Epithelial cell of proximal tubule (primary cell): ENCODE results near the gene EPHB2. TPM values are rescaled to one million over a fixed set of nuclear protein-coding genes. Genes with fewer than 3 reads are reported as not detected.

ENCODE experiments used
- DNase-seq: peaks from one replicate; pipeline ENCODE4 v3.0.0-alpha.2; 2011; ENCODE audit warnings: low read depth
- H3K4me3 ChIP-seq: 2 replicates; pipeline ENCODE4 v1.5.1; 2011; ENCODE audit warnings: low read depth, mild to moderate bottlenecking, low read length
- total RNA-seq: library from RNA; depleted of rRNA; stranded (reverse); fragments of >200 nt; gene quantifications from 2 replicates; pipeline ENCODE4 v1.2.3, GENCODE V29; 2015
- TF ChIP-seq, protein P1 (sequence below): conservative IDR thresholded peaks from 2 replicates; pipeline ENCODE4 v1.5.1; 2012; ENCODE audit warnings: low read depth, mild to moderate bottlenecking, low read length

EPHB2 gene
- total RNA-seq, 1 donor from 2014 or later = 47.8 TPM

- TF ChIP-seq, protein P1, sequence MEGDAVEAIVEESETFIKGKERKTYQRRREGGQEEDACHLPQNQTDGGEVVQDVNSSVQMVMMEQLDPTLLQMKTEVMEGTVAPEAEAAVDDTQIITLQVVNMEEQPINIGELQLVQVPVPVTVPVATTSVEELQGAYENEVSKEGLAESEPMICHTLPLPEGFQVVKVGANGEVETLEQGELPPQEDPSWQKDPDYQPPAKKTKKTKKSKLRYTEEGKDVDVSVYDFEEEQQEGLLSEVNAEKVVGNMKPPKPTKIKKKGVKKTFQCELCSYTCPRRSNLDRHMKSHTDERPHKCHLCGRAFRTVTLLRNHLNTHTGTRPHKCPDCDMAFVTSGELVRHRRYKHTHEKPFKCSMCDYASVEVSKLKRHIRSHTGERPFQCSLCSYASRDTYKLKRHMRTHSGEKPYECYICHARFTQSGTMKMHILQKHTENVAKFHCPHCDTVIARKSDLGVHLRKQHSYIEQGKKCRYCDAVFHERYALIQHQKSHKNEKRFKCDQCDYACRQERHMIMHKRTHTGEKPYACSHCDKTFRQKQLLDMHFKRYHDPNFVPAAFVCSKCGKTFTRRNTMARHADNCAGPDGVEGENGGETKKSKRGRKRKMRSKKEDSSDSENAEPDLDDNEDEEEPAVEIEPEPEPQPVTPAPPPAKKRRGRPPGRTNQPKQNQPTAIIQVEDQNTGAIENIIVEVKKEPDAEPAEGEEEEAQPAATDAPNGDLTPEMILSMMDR = no peak
- DNase-seq = no peak
- no peak overlapping the region for H3K4me3 ChIP-seq
These were observed 19.4 kb upstream of the EPHB2 start for GRCh38 chr1:22691031-22691753.

- no peak for DNase-seq
- TF ChIP-seq, protein P1 = no peak
- no peak overlapping the region for H3K4me3 ChIP-seq
These were observed 16.5 kb upstream of the EPHB2 start for GRCh38 chr1:22694172-22694571.

DNA sequence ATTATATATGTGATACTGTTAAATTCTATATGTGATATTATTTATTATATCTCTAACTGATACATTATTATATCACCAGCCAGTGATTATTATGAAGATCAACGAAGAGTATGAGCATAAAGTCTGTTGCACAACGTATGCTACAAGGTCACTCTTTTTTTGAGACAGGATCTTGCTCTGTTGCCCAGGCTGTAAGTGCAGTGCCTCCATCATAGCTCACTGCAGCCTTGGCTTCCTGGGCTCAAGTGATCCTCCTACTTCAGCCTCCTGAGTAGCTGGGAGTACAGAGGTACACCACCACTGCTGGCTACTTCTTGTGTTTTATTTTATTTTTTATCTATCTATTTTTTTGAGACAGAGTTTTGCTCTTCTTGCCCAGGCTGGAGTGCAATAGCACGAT, 14.0 kb upstream of the EPHB2 start:
- TF ChIP-seq, protein P1 = no peak
- DNase-seq = no peak
- no peak overlapping the region for H3K4me3 ChIP-seq

GRCh38 chr1:22697980-22698379, 12.7 kb upstream of the EPHB2 start:
- no peak for DNase-seq
- H3K4me3 ChIP-seq = no peak overlapping the region
- TF ChIP-seq, protein P1 = no peak

GRCh38 chr1:22699681-22700520, 10.7 kb upstream of the EPHB2 start:
- TF ChIP-seq, protein P1 = no peak
- H3K4me3 ChIP-seq = no peak overlapping the region
- no peak for DNase-seq

DNA sequence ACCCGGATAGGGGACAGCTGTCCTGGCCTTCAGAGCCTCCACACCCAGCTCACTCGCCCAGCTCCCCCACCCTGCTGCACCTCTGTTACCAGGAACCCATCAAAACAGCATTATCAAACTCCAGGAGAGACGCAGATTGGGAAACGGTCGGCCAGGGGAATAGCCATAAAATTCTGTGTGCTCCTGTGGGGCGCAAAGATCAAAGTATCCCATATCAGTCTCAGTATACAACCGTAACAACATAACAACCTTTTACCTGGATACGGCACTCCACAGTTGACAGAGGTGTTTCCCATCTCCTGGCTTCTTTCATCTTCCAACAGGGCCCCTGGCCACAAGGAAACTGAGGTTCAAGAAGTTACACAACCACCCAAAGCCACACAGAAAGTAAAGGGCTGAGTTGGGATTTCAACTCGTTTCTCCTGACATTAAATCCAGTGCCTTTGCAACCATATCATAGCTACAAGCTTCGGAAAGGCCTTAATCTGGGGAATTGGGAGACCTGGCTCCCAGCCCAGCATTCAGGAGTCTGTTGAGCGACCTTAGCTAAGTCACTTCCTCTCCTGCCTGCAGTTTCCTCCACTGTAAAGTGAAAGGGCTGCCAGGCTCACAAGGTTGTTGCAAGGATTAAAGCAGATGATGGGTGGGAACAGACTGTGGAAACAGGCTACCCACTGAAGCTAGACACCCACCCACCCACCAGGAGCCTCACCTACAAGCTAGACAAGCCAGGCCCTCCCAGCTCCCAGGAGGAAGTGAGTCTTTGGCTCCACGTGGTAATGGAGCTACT, 8.1 kb upstream of the EPHB2 start:
- no peak for DNase-seq
- H3K4me3 ChIP-seq = no peak overlapping the region
- TF ChIP-seq, protein P1 = no peak
